HG03520 (cell line): ENCODE results near the gene CELSR1.

Source experiments
- ATAC-seq: cut with Tn5 transposase; IDR thresholded peaks from one replicate; pipeline ENCODE4 v1.9.1; 2021; ENCODE audit warnings: mild to moderate bottlenecking, moderate library complexity; ENCODE audit not compliant: unreplicated experiment

Gene CELSR1

GRCh38 chr22:46574993-46575910 is 37.8 kb upstream of the CELSR1 start:
- no peak for ATAC-seq

- no peak for ATAC-seq
Measured at GRCh38 chr22:46574438-46574992, 37.1 kb upstream of the CELSR1 start.

- ATAC-seq, result no peak
Measured at GRCh38 chr22:46573781-46574437, 36.5 kb upstream of the CELSR1 start.

GRCh38 chr22:46572911-46573780 is 35.7 kb upstream of the CELSR1 start:
- no peak for ATAC-seq

GRCh38 chr22:46571642-46572250 is 34.3 kb upstream of the CELSR1 start:
- ATAC-seq, result no peak

GRCh38 chr22:46569848-46570695 is 32.7 kb upstream of the CELSR1 start:
- ATAC-seq, result no peak

GRCh38 chr22:46569055-46569847 is 31.8 kb upstream of the CELSR1 start:
- no peak for ATAC-seq

- no peak for ATAC-seq
Measured at GRCh38 chr22:46568102-46568809, 30.8 kb upstream of the CELSR1 start.

- ATAC-seq, result no peak
Measured at GRCh38 chr22:46567471-46567870, 30.1 kb upstream of the CELSR1 start.

GRCh38 chr22:46564084-46564714 is 26.8 kb upstream of the CELSR1 start:
- ATAC-seq, result no peak

GRCh38 chr22:46563381-46564083 is 26.1 kb upstream of the CELSR1 start:
- ATAC-seq, result no peak

- no peak for ATAC-seq
Measured at GRCh38 chr22:46561435-46561905, 24.1 kb upstream of the CELSR1 start.

GRCh38 chr22:46560696-46561295 is 23.4 kb upstream of the CELSR1 start:
- ATAC-seq, result no peak

- ATAC-seq, result no peak
Measured at GRCh38 chr22:46557736-46558480, 20.5 kb upstream of the CELSR1 start.

GRCh38 chr22:46556775-46557174 is 19.4 kb upstream of the CELSR1 start:
- ATAC-seq, result no peak

GRCh38 chr22:46553189-46553588 is 15.8 kb upstream of the CELSR1 start:
- no peak for ATAC-seq
